ENCODE measurements around the gene TPT1. TPM values are rescaled to one million over a fixed set of nuclear protein-coding genes. Genes with fewer than 3 reads are reported as not detected.
"Not testable (repeated sequence)": the region's sequence is repeated elsewhere in the genome, so short reads cannot be mapped to it uniquely, and the experiment has no call there.

The TPT1 gene
- total RNA-seq, 2 experiments from 2014 or later = 3,408 to 3,964 TPM

DNA sequence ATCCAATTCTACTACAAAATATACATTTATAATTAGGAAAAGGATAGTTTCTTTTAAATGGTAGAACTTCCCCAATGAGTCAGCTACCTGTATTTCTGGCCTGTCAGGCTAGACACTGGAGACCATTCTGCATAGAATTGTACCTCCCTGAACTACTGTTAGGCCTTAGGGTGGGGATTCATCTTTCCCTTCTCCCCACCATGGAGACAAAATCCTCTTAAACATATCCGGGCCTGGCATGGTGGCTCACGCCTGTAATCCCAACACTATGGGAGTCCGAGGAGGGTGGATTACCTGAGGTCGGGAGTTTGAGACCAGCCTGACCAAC, 24.5 kb upstream of the TPT1 start:
- H3K27ac Mint-ChIP-seq = peak overlapping the region; percentile 44
- peaks cover 38% of the 10 kb centered on the region for H3K36me3 Mint-ChIP-seq (ENCODE audit: low read depth)
- H3K27me3 Mint-ChIP-seq = no peaks in the 10 kb centered on the region
- peaks cover 4% of the 10 kb centered on the region for H3K9me3 Mint-ChIP-seq (ENCODE audit: low read depth)
- ChIA-PET POLR2A (no interaction called here), CTCF (interaction anchor here (1.0 to 1.2 kb wide), 2 partner anchors 30 to 68 kb away, joined by 3 read pairs; no protein-coding TSS in a partner anchor)
- intact Hi-C loops (cut with DNase I, micrococcal nuclease) = no loop called here
- peaks cover 60% of the 10 kb centered on the region for H3K4me1 Mint-ChIP-seq
- ATAC-seq (no peak), DNase-seq (no peak)
- H3K4me3 Mint-ChIP-seq = no peak overlapping the region

DNA sequence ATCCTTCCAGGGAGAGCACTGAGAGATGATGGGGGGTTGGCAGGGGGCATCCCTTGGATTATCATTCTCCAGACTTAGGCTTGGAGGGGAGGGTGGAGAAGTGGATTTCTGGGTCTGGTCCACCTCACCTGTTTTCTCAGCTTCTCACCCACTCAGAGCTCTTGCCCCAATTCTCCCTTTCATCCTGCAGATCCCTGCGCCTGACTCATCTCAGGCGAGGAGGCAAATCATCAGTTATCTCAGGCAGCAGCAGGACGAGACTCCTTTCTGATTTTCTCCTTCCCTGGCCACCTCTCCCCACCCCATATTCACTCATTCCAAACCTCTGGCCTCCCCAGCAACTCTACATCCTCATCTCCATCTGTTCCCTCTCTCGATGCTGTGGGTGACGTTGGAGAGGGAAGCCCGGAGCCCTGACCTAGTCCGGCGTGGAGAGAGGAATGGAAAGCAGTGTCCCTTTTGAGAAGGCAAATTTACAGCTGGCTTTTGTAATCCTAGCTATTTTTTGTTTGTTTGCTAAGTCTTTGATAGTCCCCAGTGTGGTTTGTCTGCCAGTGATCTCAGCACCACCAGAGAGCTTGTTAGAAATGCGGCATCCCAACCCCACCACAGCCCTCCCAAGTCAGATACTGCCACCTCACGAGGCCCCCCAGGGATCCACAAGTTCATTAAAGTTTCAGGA, 24.0 kb upstream of the TPT1 start:
- POLR2A ChIA-PET = no interaction called here
- intact Hi-C loops (cut with DNase I, micrococcal nuclease) = no loop called here
- peaks cover 36% of the 10 kb centered on the region for H3K36me3 Mint-ChIP-seq (ENCODE audit: low read depth)

GRCh38 chr13:45362939-45363338, 22.0 kb upstream of the TPT1 start:
- H3K4me1 Mint-ChIP-seq = peaks cover 44% of the 10 kb centered on the region
- no peak overlapping the region for H3K27ac Mint-ChIP-seq
- POLR2A ChIA-PET = interaction anchor here (0.7 kb wide), 1 partner anchor 40 kb away, joined by 3 read pairs; no protein-coding TSS in a partner anchor
- DNase-seq (no peak), ATAC-seq (no peak)
- intact Hi-C loops (cut with DNase I, micrococcal nuclease) = no loop called here
- no peaks in the 10 kb centered on the region for H3K27me3 Mint-ChIP-seq
- peaks cover 4% of the 10 kb centered on the region for H3K9me3 Mint-ChIP-seq (ENCODE audit: low read depth)
- CTCF ChIA-PET = interaction anchor here (1.3 to 1.9 kb wide), 2 partner anchors 9 to 32 kb away, joined by 4 to 6 read pairs; no protein-coding TSS in a partner anchor
- H3K4me3 Mint-ChIP-seq = no peak overlapping the region
- H3K36me3 Mint-ChIP-seq (ENCODE audit: low read depth) = peaks cover 44% of the 10 kb centered on the region

More for the DNA sequence above, 24.0 kb upstream of the TPT1 start:
- DNase-seq = no peak
- Mint-ChIP-seq H3K9me3 (ENCODE audit: low read depth) (peaks cover 4% of the 10 kb centered on the region), H3K27me3 (no peaks in the 10 kb centered on the region), H3K4me3 (no peak overlapping the region), H3K4me1 (peaks cover 59% of the 10 kb centered on the region), H3K27ac (peak overlapping the region; percentile 24)
- ATAC-seq = no peak
- CTCF ChIA-PET = interaction anchor here (1.0 to 1.2 kb wide), 2 partner anchors 31 to 67 kb away, joined by 3 read pairs; no protein-coding TSS in a partner anchor

- Mint-ChIP-seq H3K27me3 (no peaks in the 10 kb centered on the region), H3K36me3 (ENCODE audit: low read depth) (peaks cover 51% of the 10 kb centered on the region), H3K9me3 (ENCODE audit: low read depth) (peaks cover 4% of the 10 kb centered on the region), H3K27ac (peak overlapping the region; percentile 55), H3K4me3 (no peak overlapping the region), H3K4me1 (peaks cover 40% of the 10 kb centered on the region)
- intact Hi-C loops (cut with DNase I, micrococcal nuclease) = no loop called here
- CTCF ChIA-PET = interaction anchor here (1.9 kb wide), 1 partner anchor 10 kb away, joined by 6 read pairs; no protein-coding TSS in a partner anchor
- ATAC-seq (peak; percentile 42), DNase-seq (no peak)
- POLR2A ChIA-PET = no interaction called here
Observed at GRCh38 chr13:45361596-45362206, 20.7 kb upstream of the TPT1 start.

GRCh38 chr13:45356966-45357672, 16.1 kb upstream of the TPT1 start:
- POLR2A ChIA-PET = no interaction called here
- intact Hi-C loops (cut with DNase I, micrococcal nuclease) = no loop called here
- Mint-ChIP-seq H3K27me3 (no peaks in the 10 kb centered on the region), H3K4me1 (peaks cover 18% of the 10 kb centered on the region), H3K9me3 (ENCODE audit: low read depth) (no peaks in the 10 kb centered on the region), H3K27ac (peak overlapping the region; percentile 68), H3K36me3 (ENCODE audit: low read depth) (peaks cover 43% of the 10 kb centered on the region), H3K4me3 (no peak overlapping the region)
- CTCF ChIA-PET = interaction anchor here (0.9 to 1.4 kb wide), 2 partner anchors 14 to 55 kb away, joined by 3 to 6 read pairs; no protein-coding TSS in a partner anchor
- no peak for DNase-seq
- ATAC-seq = peak; percentile 57

DNA sequence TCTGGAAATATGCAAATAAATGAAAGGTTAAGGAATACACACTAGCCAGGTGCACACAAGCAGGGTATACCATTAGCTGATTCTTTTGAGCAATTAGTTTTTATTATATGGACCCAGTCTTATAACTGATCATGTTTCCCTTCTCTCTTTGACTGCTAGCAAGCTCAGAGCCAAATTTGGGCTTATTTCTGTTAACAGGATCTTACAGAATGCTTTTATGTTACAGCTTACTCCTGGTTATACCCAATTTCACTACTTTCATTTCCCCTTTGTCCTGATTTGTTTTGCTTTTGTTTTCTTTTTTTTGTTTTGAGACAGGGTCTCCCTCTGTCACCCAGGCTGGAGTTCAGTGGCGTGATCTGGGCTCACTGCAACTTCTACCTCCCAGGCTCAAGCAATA, 12.9 kb upstream of the TPT1 start:
- H3K36me3 Mint-ChIP-seq (ENCODE audit: low read depth) = peaks cover 50% of the 10 kb centered on the region
- peaks cover 11% of the 10 kb centered on the region for H3K4me1 Mint-ChIP-seq
- ATAC-seq (no peak), DNase-seq (no peak)
- ChIA-PET POLR2A (no interaction called here), CTCF (no interaction called here)
- no peaks in the 10 kb centered on the region for H3K27me3 Mint-ChIP-seq
- H3K4me3 Mint-ChIP-seq = no peak overlapping the region
- H3K9me3 Mint-ChIP-seq (ENCODE audit: low read depth) = no peaks in the 10 kb centered on the region
- intact Hi-C loops (cut with DNase I, micrococcal nuclease) = no loop called here
- H3K27ac Mint-ChIP-seq = no peak overlapping the region

DNA sequence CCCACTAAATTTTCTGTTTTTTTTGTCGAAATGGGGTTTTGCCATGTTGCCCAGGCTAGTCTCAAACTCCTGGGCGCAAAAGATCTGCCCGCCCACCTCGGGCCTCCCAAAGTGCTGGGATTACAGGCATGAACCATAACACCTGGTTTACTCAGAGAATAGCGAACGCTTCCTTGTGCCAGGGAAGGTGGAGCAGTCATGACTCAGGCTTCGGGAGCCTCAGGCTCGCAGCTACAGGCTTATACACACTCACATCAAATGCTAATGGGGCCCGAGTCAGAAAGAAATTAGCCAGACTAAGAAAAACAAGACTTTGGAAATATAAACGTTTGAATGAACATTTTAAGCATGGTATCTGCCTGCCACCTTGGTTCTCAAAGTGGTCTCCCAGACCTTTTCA, 11.0 kb upstream of the TPT1 start:
- CTCF ChIA-PET = no interaction called here
- H3K27ac Mint-ChIP-seq = no peak overlapping the region
- DNase-seq (no peak), ATAC-seq (no peak)
- no peaks in the 10 kb centered on the region for H3K9me3 Mint-ChIP-seq (ENCODE audit: low read depth)
- H3K4me1 Mint-ChIP-seq = peaks cover 8% of the 10 kb centered on the region
- intact Hi-C loops (cut with DNase I, micrococcal nuclease) = no loop called here
- POLR2A ChIA-PET = no interaction called here
- no peaks in the 10 kb centered on the region for H3K27me3 Mint-ChIP-seq
- H3K36me3 Mint-ChIP-seq (ENCODE audit: low read depth) = peaks cover 47% of the 10 kb centered on the region
- no peak overlapping the region for H3K4me3 Mint-ChIP-seq

- no peaks in the 10 kb centered on the region for H3K27me3 Mint-ChIP-seq
- H3K27ac Mint-ChIP-seq = no peak overlapping the region
- ATAC-seq (no peak), DNase-seq (no peak)
- peaks cover 3% of the 10 kb centered on the region for H3K4me1 Mint-ChIP-seq
- intact Hi-C loops (cut with DNase I, micrococcal nuclease) = no loop called here
- H3K36me3 Mint-ChIP-seq (ENCODE audit: low read depth) = peaks cover 48% of the 10 kb centered on the region
- ChIA-PET CTCF (interaction anchor here (0.6 to 1.1 kb wide), 2 partner anchors 44 to 97 kb away, joined by 3 read pairs; no protein-coding TSS in a partner anchor), POLR2A (no interaction called here)
- no peaks in the 10 kb centered on the region for H3K9me3 Mint-ChIP-seq (ENCODE audit: low read depth)
- no peak overlapping the region for H3K4me3 Mint-ChIP-seq
Observed at GRCh38 chr13:45350152-45350551, 9.2 kb upstream of the TPT1 start.

DNA sequence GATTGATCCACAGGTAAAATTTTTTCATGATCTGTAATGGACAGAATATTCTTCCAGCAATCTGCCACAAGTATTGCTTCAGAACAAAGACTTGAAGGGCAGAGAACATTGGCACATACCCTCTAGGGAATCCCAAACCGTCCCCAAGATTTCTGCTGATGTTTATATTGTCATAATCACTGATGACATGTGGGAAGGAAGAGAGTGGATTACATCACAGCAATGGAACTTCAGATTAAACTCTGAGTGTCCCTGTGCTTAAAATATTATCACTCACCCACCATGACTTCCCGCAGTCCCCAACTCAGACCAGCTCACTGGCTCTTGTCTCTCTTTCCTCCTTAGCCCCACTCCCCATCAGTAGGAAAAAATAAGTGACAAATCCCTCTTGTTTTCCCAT, 8.5 kb upstream of the TPT1 start:
- H3K9me3 Mint-ChIP-seq (ENCODE audit: low read depth) = no peaks in the 10 kb centered on the region
- H3K27me3 Mint-ChIP-seq = no peaks in the 10 kb centered on the region
- H3K27ac Mint-ChIP-seq = no peak overlapping the region
- no peak overlapping the region for H3K4me3 Mint-ChIP-seq
- POLR2A ChIA-PET = no interaction called here
- ATAC-seq = no peak
- peaks cover 4% of the 10 kb centered on the region for H3K4me1 Mint-ChIP-seq
- DNase-seq = no peak
- CTCF ChIA-PET = interaction anchor here (0.6 to 1.1 kb wide), 2 partner anchors 45 to 98 kb away, joined by 3 read pairs; no protein-coding TSS in a partner anchor
- intact Hi-C loops (cut with DNase I, micrococcal nuclease) = loop anchor here in 1 of 2 experiments (10.0 kb wide), 1 partner anchor 835 kb away; the partner anchor contains the start of gene LCP1
- H3K36me3 Mint-ChIP-seq (ENCODE audit: low read depth) = peaks cover 49% of the 10 kb centered on the region

- CTCF ChIA-PET; POLR2A ChIA-PET; H3K27me3 Mint-ChIP-seq; ATAC-seq; H3K27ac Mint-ChIP-seq; DNase-seq; H3K4me3 Mint-ChIP-seq; H3K9me3 Mint-ChIP-seq (ENCODE audit: low read depth): not testable (repeated sequence)
- Mint-ChIP-seq H3K36me3 (ENCODE audit: low read depth) (peaks cover 48% of the 10 kb centered on the region), H3K4me1 (peaks cover 19% of the 10 kb centered on the region)
- intact Hi-C loops (cut with DNase I, micrococcal nuclease) = loop anchor here (5.0 to 10.0 kb wide), 2 partner anchors 73 to 841 kb away; partner anchors contain the start of genes LCP1 (in 1 of the 2) and SLC25A30 (in 1 of the 2)
Observed at GRCh38 chr13:45344064-45344463, 3.1 kb upstream of the TPT1 start.

DNA sequence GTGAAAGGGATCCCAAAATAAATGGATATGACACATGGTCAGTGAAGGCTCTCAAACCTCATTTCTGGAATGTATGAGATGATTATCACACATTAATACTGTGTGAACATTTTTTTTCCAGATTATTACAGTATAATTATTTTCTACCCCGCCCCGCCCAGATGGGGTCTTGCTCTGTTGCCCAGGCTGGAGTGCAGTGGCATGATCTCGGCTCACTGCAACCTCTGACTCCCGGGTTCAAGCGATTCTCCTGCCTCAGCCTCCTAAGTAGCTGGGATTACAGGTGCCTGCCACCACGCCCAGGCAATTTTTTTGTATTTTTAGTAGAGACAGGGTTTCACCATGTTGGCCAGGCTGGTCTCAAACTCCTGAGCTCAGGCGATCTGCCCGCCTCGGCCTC, 2.1 kb upstream of the TPT1 start:
- Mint-ChIP-seq H3K4me1 (peaks cover 28% of the 10 kb centered on the region), H3K36me3 (ENCODE audit: low read depth) (peaks cover 56% of the 10 kb centered on the region), H3K4me3 (peak overlapping the region; percentile 99)
- H3K9me3 Mint-ChIP-seq (ENCODE audit: low read depth); H3K27ac Mint-ChIP-seq; POLR2A ChIA-PET; ATAC-seq; H3K27me3 Mint-ChIP-seq; DNase-seq: not testable (repeated sequence)
- CTCF ChIA-PET = interaction anchor here (2.0 kb wide), 1 partner anchor 28 kb away, joined by 8 read pairs; no protein-coding TSS in a partner anchor
- intact Hi-C loops (cut with DNase I, micrococcal nuclease) = loop anchor here (5.0 to 10.0 kb wide), 2 partner anchors 74 to 842 kb away; partner anchors contain the start of genes LCP1 (in 1 of the 2) and SLC25A30 (in 1 of the 2)

Measured in activated CD4-positive, alpha-beta T cell treated with anti-CD3 and anti-CD28 coated beads for 36 hours (primary cell).